IPS-NIHi7 (cell line): ENCODE results near the gene KCND3.

Experiments
- DNase-seq: peaks from one replicate; pipeline ENCODE4 v3.0.0; 2012; ENCODE audit warnings: mixed read lengths; ENCODE audit errors: extremely low spot score

The KCND3 gene

DNA sequence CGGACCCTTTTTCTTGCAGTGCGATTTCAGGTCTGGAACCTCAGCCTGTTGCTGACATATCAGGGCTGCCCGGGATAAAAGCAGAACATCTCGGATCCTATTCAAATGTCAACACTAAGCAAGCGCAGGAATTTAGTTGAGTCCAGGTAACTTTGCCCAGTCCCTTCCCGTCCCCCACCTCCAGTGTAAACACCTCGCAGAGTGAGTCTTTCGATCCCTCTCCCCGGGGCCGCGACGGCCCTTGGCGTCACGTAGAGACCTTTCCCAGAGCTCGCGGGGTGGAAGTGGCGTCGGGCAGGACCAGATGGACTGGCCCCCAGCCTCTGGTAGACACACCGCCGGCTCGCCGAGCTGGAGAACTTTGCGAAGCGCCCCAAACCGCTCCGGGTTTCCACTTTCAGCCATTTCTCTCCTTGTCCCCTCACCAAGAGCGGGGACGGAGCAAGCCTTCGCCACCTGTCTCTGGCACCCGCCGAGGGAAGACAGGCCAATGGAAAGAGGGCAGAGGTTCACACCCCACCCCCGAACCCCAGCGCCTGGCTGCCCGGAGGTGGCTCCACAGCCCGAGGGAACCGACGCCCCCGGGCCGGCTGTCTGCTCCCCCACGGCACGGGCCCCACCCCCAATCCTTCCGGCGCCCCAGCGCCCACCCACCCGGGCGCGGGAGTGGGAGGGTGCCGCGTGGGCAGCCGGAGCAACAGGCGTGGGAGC is 570 bp downstream of the KCND3 start:
- peak; percentile 50 for DNase-seq

GRCh38 chr1:111988377-111988742 is 1.1 kb downstream of the KCND3 start:
- no peak for DNase-seq

DNA sequence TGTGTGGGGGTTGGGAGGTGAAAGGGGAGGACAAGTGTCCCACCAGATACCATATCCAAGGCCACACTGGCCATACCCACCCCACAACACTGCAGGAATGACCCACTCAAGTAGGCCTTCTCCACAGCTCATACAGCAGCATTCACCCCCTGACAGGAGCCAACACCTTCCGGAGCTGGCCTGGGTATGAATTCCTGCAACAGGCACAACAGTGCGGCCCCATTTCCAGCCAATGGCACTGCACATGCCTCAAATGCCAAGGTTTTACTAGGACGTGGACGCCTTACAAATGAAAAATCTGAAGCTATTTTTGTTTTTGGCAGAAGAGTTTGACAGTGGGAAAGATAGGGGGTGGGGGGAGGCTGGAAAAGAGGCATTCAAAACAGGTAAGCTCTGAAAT is 2.0 kb downstream of the KCND3 start:
- DNase-seq: no peak

DNA sequence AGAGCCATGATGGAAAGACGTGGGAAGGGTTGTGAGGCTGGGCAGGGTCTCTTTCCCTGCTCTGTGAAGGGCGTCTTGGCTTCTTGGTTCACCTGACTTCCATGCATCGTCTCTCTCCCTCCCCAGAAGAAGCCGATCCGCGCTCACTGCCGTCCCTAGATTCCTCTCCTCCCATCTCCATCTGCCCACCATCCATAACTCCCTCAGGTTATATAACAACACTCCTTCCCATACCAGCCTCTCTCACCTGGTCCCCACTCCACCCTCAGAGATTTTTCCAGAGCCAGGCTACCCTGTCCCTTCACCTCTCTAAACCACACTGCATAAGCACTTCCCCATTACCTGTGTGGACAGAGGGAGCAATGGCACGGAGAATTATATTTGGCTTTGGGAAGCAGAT is 6.0 kb downstream of the KCND3 start:
- no peak for DNase-seq

GRCh38 chr1:111982428-111982827 is 7.0 kb downstream of the KCND3 start:
- DNase-seq: no peak

DNA sequence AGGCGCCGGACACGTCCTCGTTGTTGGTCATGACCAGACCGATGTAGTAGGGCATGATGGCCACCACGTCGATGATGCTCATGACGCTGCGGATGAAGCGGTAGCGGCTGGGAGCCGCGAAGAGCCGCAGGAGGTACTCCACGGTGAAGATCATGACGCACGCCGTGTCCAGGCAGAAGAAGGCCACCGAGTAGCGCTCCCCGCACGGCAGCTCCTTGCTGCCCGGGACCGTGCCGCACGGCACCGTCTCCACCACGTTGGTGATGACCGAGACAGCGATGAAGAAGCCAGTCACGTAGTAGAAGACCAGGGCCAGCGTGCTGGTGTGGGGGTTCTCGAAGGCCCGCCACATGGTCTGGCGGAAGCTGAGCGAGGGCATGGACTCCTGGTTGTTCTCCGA is 7.6 kb downstream of the KCND3 start:
- DNase-seq: no peak

GRCh38 chr1:111981090-111981489 is 8.4 kb downstream of the KCND3 start:
- DNase-seq: no peak

DNA sequence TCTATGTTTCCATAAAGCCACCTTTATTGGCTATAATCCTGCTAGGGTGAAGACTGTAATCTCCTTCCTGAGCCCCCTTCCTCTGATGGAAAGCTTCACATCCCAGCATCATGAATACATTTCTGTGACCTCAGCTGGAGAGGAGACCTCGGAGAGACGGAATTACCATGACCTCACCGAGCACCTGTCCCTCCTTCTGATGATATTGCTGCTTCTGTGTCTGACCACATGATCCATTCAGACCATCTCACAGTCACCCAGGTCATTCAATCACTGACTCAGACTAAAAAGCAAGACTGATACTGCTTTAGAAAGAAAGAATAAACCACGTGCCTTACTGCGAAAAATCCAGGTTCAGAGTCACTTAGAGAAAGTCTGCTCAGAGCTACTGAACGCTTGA is 8.8 kb downstream of the KCND3 start:
- no peak for DNase-seq

GRCh38 chr1:111978695-111979094 is 10.8 kb downstream of the KCND3 start:
- DNase-seq: no peak

GRCh38 chr1:111977378-111977777 is 12.1 kb downstream of the KCND3 start:
- no peak for DNase-seq

- DNase-seq: no peak
Measured at GRCh38 chr1:111976842-111977241, 12.6 kb downstream of the KCND3 start.

GRCh38 chr1:111976332-111976731 is 13.1 kb downstream of the KCND3 start:
- no peak for DNase-seq

DNA sequence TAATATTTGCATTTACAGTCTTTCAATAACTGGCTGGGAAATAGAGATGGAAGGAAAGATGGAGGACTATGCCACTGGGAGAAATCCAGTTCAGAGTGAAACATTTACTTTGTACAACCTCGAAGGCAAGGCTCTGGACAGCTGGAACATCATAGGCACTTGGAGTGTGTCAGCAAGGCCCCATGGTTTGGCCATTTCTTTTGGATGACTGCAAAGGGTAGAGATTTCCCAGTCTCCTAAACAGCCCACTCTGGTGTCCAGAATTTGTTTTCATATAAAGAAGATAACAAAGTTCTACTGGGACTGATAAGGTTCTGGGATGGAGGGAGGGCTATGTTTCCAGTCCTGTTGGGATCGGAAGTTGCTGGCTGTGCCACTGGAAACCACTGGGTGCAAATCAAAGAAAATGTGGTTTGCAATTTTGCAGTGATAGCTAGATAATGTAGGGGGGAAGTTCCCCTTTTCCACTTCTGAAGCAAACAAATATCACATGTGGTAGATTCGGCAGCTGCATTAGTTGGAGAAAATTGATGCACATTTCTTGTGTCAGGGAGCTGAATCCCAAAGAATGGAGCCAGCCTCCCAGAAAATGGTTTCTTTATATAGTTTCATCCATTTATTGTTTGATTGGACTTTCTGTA is 16.2 kb downstream of the KCND3 start:
- no peak for DNase-seq

DNA sequence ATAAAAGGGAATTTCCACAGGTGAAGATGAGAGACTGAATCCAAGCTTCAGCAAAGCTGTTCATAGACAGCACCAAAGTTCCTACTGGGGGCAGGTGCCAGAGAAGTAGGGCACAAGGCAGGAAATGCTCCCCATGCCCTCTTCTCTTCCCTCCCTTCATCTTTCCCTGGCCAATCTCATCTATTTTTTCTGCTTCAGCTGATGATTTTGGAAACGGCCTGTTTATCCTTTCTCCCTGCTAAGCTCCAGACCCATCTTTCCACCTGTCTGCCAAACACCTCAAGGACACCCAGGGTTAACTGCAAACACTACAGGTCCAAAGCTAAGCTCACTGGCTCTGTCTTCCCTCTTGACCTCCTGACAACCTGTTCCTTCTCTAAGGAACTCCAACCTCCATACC is 18.1 kb downstream of the KCND3 start:
- DNase-seq: no peak

- DNase-seq: no peak
Measured at GRCh38 chr1:111968511-111968910, 21.0 kb downstream of the KCND3 start.

DNA sequence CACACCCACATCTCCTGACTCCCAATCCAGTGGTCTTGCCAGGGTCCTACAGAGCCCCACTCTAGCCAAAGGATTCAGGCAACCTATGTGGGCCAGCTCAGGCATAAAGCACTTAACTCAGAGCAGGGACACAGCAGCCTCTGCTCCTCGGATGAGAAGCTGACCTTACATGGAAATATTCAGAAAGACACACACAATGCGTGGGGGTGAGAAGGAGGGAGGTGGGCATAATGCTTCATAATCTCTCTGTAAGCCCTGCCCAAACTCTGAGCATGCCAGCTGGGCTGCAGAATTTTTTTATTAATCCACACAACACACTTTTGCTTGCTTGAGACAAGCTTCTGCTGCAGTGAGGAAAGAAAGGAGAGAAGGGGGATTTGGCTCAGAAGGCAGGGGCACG is 21.6 kb downstream of the KCND3 start:
- no peak for DNase-seq

- DNase-seq: no peak
Measured at GRCh38 chr1:111967067-111967690, 22.3 kb downstream of the KCND3 start.

GRCh38 chr1:111965781-111966443 is 23.6 kb downstream of the KCND3 start:
- no peak for DNase-seq

DNA sequence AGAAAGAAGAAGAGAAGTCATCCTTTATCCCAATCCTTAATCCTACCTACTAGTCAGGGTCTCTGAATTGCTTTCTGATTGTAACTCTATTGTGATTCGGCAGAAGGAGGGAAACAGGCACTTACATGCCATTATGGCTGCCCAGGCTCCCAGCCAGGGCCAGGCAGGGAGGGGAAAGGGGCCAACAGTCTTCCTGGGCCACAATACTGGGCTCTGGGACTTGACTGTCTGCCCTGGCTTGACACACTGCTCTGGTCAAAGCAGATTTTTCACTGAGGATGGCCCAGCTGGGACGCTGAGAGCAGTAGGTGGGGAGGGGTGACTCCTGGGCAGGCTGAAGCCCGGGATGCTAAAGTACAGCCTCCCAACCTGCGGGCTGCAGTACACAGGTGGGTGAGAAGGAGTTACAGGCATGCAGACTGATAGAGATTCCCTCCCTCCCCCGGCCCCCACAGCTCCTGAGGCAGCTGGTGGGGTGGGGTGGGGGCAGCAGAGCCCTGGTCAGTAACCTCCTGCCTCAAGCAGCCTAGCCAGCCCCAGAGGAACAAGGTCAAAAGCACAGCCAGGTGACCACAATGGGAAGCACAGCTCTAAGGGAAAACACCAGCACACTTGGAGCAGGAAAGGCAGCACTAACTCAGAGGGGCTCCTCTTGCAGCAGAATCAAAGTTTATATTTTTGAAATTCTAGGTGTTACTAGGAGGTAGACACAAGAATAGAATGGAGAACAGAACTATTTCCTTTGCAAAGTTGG is 25.3 kb downstream of the KCND3 start:
- no peak for DNase-seq

DNA sequence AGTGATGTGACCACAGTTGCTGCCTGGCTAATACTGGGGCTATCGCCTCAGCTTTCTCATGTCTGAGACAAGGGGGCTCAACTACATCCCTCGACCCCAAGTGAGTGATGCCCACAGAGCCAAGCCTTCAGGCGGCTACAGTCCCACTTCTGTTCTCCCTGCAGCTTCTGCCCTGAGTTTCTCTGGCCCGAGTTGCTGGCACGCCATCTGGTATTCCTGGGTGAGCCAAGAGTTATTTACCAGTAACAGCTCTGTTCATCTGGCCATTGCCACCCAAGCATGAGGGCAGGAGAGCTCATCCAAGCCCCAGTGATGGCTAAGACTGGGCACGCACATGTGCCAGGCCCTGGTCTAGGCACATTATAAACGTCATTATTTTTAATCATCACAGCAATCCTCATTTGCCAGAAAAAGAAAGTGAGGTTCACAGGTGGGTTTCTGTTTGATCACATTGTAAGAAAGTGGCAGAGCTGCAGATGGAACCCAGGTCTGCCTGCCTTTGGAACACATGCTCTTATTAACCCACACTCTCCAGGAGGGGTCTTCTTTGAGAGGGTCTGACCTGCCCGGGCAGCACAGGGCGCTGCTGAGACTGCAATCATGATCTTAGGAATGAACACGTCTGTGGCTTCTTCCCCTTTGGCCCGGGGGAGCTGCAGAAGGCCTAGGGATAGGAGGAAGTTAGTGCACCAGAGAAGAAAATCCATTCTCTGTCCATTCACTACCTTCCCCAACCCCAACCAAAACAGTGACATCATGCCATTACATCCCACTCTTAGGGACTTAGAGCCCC is 27.5 kb downstream of the KCND3 start:
- no peak for DNase-seq

- no peak for DNase-seq
Measured at GRCh38 chr1:111961016-111961415, 28.5 kb downstream of the KCND3 start.
